DOHH2 (cell line): ENCODE measurements around the gene RB1.

Experiments used
- H3F3A ChIP-seq: fragments of 200-600 bp; sonication (generic), shearing (Covaris generic); 2 replicates; pipeline ENCODE4 v1.6.0; 2016; ENCODE audit warnings: antibody characterized with exemption, mild to moderate bottlenecking; ENCODE audit not compliant: control insufficient read depth, insufficient read depth
- H3K27ac ChIP-seq: fragments of 200-600 bp; sonication (generic); 2 replicates; pipeline ENCODE4 v1.5.1; 2014; ENCODE audit warnings: low read depth, mild to moderate bottlenecking, low read length, moderate library complexity
- H3K27me3 ChIP-seq: fragments of 200-600 bp; sonication (generic); 2 replicates; pipeline ENCODE4 v1.6.1; 2014; ENCODE audit warnings: mild to moderate bottlenecking, low read length, mixed read lengths; ENCODE audit not compliant: control insufficient read depth
- H3K36me3 ChIP-seq: fragments of 200-600 bp; sonication (generic); 2 replicates; pipeline ENCODE4 v1.6.1; 2014; ENCODE audit warnings: mild to moderate bottlenecking, low read length, moderate library complexity, mixed read lengths; ENCODE audit not compliant: control insufficient read depth
- H3K4me1 ChIP-seq: fragments of 200-600 bp; sonication (generic); 2 replicates; pipeline ENCODE4 v1.6.1; 2014; ENCODE audit warnings: mild to moderate bottlenecking, low read length, mixed read lengths; ENCODE audit not compliant: control insufficient read depth
- H3K4me2 ChIP-seq: fragments of 200-600 bp; sonication (generic); 2 replicates; pipeline ENCODE4 v1.6.0; 2014; ENCODE audit warnings: mild to moderate bottlenecking, low read length, moderate library complexity
- H3K4me3 ChIP-seq: fragments of 200-600 bp; sonication (generic); 2 replicates; pipeline ENCODE4 v1.5.1; 2014; ENCODE audit warnings: mild to moderate bottlenecking, low read length, mixed read lengths
- H3K79me2 ChIP-seq: fragments of 200-600 bp; sonication (generic); 2 replicates; pipeline ENCODE4 v1.6.1; 2014; ENCODE audit warnings: mild to moderate bottlenecking, low read length, mixed read lengths; ENCODE audit not compliant: control insufficient read depth
- H3K9me2 ChIP-seq: fragments of 200-600 bp; sonication (generic); replicated peaks from 2 replicates; pipeline ENCODE4 v1.6.1; 2014; ENCODE audit warnings: mild to moderate bottlenecking, low read length, mixed read lengths; ENCODE audit not compliant: control insufficient read depth
- H3K9me3 ChIP-seq: fragments of 200-600 bp; sonication (generic); 2 replicates; pipeline ENCODE4 v1.6.1; 2014; ENCODE audit warnings: antibody characterized with exemption, low read length, mixed read lengths; ENCODE audit not compliant: control insufficient read depth, insufficient read depth
- H4K20me1 ChIP-seq: fragments of 200-600 bp; sonication (generic); 2 replicates; pipeline ENCODE4 v1.6.0; 2014; ENCODE audit warnings: low read depth, mild to moderate bottlenecking, antibody characterized with exemption, low read length, moderate library complexity; ENCODE audit not compliant: control insufficient read depth, insufficient read depth
- EZH2phosphoT487 ChIP-seq: fragments of 200-600 bp; sonication (generic); IDR thresholded peaks from 2 replicates; pipeline ENCODE4 v1.6.1; 2017; ENCODE audit warnings: borderline replicate concordance, mild to moderate bottlenecking, antibody characterized with exemption, low read length, moderate library complexity, mixed read lengths
- TF ChIP-seq, protein P1 (sequence below): fragments of 200-600 bp; sonication (generic); IDR thresholded peaks from one replicate; pipeline ENCODE4 v1.5.1; 2014; ENCODE audit warnings: antibody characterized with exemption, mild to moderate bottlenecking, low read depth, low read length; ENCODE audit not compliant: poor library complexity, severe bottlenecking

RB1 gene

GRCh38 chr13:48291730-48292129 is 11.8 kb upstream of the RB1 start:
- Histone ChIP-seq H3K4me3 (no peak overlapping the region), H4K20me1 (no peaks in the 10 kb centered on the region), H3K4me1 (peaks cover 16% of the 10 kb centered on the region), H3K9me3 (no peaks in the 10 kb centered on the region), H3K4me2 (no peak overlapping the region), H3K27ac (no peak overlapping the region), H3K27me3 (no peaks in the 10 kb centered on the region), H3K36me3 (no peaks in the 10 kb centered on the region), H3K9me2 (no peaks in the 10 kb centered on the region), H3K79me2 (no peaks in the 10 kb centered on the region), H3F3A (no peaks in the 10 kb centered on the region)
- TF ChIP-seq EZH2phosphoT487, result no peak
- TF ChIP-seq, protein P1, sequence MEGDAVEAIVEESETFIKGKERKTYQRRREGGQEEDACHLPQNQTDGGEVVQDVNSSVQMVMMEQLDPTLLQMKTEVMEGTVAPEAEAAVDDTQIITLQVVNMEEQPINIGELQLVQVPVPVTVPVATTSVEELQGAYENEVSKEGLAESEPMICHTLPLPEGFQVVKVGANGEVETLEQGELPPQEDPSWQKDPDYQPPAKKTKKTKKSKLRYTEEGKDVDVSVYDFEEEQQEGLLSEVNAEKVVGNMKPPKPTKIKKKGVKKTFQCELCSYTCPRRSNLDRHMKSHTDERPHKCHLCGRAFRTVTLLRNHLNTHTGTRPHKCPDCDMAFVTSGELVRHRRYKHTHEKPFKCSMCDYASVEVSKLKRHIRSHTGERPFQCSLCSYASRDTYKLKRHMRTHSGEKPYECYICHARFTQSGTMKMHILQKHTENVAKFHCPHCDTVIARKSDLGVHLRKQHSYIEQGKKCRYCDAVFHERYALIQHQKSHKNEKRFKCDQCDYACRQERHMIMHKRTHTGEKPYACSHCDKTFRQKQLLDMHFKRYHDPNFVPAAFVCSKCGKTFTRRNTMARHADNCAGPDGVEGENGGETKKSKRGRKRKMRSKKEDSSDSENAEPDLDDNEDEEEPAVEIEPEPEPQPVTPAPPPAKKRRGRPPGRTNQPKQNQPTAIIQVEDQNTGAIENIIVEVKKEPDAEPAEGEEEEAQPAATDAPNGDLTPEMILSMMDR, result no peak

GRCh38 chr13:48292650-48293049 is 10.9 kb upstream of the RB1 start:
- no peaks in the 10 kb centered on the region for H3K9me3 ChIP-seq

GRCh38 chr13:48294653-48295052 is 8.9 kb upstream of the RB1 start:
- Histone ChIP-seq H3K27ac (no peak overlapping the region), H4K20me1 (no peaks in the 10 kb centered on the region), H3K4me2 (no peak overlapping the region), H3K79me2 (no peaks in the 10 kb centered on the region), H3K27me3 (no peaks in the 10 kb centered on the region), H3K4me3 (no peak overlapping the region), H3F3A (no peaks in the 10 kb centered on the region), H3K9me2 (no peaks in the 10 kb centered on the region), H3K36me3 (no peaks in the 10 kb centered on the region), H3K4me1 (peaks cover 12% of the 10 kb centered on the region), H3K9me3 (no peaks in the 10 kb centered on the region)
- no peak for TF ChIP-seq EZH2phosphoT487
- TF ChIP-seq, protein P1, result no peak

More at GRCh38 chr13:48292650-48293049, 10.9 kb upstream of the RB1 start:
- no peaks in the 10 kb centered on the region for H3K79me2 ChIP-seq
- no peaks in the 10 kb centered on the region for H4K20me1 ChIP-seq
- no peak overlapping the region for H3K4me3 ChIP-seq
- no peaks in the 10 kb centered on the region for H3K36me3 ChIP-seq
- no peak overlapping the region for H3K27ac ChIP-seq
- H3K27me3 ChIP-seq, result no peaks in the 10 kb centered on the region
- H3K9me2 ChIP-seq, result no peaks in the 10 kb centered on the region
- no peak overlapping the region for H3K4me2 ChIP-seq
- H3K4me1 ChIP-seq, result peaks cover 12% of the 10 kb centered on the region
- TF ChIP-seq, protein P1, result no peak
- no peak for TF ChIP-seq EZH2phosphoT487
- H3F3A ChIP-seq, result no peaks in the 10 kb centered on the region
